IPS-NIHi7 (cell line): ENCODE data around the gene MRPS34.

ENCODE experiments used
- DNase-seq: peaks from one replicate; pipeline ENCODE4 v3.0.0; 2012; ENCODE audit warnings: mixed read lengths; ENCODE audit errors: extremely low spot score

The MRPS34 gene

GRCh38 chr16:1770328-1771187, 2.4 kb downstream of the MRPS34 start:
- no peak for DNase-seq

- DNase-seq, result no peak
These were observed 3.3 kb downstream of the MRPS34 start for GRCh38 chr16:1769402-1770300.

DNA sequence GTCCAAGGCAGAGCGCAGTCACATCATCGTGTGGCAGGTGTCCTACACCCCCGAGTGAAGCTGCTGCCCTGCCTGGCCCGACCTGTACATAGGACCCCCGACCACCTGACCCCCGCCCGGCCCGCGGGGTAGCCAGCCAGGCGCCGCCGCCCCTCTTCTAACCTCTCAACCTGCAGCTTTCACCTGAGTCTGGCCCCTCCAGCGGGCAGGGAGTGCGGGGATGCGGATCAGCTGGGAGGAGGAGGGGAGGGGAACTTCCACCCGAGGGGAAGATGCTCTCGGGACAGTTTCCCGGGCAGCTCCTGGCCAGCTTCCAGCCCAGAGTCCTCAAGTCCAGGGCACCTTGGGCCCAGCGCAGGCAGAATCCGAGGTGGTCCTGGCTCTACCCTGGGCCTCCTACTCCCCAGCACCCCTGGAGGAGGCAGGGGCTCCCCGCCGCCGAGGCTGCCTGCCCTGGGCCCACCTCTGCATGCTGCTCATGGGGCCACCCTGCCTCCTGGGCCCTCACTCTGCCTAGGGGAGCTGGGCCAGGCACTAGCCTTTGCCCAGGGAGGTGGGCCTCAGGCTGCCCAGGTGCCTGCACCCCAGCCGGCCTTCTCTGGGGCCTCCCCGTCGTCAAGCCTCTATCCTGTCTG, 4.0 kb downstream of the MRPS34 start:
- DNase-seq, result no peak

DNA sequence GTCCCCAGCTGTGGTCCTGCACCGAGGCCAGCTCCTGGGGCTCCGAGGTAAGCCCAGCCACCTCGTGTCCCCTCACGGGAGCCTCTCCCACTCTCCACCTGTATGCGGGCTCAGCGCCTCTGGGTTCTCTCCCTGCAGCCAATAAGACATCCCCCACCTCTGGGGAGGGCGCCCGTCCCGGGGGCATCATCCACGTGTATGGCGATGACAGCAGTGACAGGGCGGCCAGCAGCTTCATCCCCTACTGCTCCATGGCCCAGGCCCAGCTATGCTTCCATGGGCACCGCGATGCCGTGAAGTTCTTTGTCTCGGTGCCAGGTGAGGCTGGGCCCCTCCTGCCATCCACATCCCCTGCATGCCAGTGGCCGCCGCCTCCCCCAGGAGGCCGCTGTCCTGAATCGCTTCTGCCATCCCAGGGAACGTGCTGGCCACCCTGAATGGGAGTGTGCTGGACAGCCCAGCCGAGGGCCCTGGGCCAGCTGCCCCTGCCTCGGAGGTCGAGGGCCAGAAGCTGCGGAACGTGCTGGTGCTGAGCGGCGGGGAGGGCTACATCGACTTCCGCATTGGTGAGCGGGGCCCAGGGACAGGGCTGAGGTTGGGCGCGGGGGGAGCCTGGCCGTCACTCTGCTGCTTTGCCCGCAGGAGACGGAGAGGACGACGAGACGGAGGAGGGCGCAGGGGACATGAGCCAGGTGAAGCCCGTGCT, 4.7 kb downstream of the MRPS34 start:
- no peak for DNase-seq

GRCh38 chr16:1767116-1767994, 5.6 kb downstream of the MRPS34 start:
- DNase-seq, result no peak

DNA sequence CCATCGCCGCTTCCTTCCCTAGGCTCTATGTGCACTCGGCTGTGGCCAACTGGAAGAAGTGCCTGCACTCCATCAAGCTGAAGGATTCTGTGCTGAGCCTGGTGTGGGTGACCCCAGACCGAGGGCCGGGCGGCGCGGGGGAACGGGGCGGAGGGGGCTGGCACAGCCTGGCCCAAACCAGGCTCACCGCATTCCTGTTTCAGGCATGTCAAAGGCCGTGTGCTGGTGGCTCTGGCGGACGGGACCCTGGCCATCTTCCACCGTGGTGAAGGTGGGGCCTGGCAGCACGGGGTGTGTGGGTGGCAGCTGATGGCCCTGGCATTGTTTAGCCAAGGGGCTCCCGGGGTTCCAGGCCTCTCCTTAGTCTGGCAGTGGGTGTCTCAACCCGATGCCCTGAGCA, 6.2 kb downstream of the MRPS34 start:
- DNase-seq, result no peak

- DNase-seq, result no peak
These were observed 6.7 kb downstream of the MRPS34 start for GRCh38 chr16:1766231-1766630.

DNA sequence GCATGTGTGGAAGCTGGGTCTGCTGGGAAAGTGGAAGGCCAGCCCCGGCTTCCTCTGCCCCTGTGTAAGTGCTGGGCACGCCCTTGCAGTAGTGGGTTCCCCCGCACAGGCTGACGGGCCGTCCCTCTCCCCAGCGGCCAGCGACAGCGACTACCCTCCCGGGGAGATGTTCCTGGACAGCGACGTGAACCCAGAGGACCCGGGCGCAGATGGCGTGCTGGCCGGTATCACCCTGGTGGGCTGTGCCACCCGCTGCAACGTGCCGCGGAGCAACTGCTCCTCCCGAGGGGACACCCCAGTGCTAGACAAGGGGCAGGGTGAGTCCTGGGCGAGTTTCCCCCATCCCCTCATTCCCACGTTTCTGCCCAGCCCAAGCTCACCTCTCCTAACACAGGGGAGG, 7.1 kb downstream of the MRPS34 start:
- DNase-seq, result no peak

- no peak for DNase-seq
These were observed 8.0 kb downstream of the MRPS34 start for GRCh38 chr16:1764971-1765370.

DNA sequence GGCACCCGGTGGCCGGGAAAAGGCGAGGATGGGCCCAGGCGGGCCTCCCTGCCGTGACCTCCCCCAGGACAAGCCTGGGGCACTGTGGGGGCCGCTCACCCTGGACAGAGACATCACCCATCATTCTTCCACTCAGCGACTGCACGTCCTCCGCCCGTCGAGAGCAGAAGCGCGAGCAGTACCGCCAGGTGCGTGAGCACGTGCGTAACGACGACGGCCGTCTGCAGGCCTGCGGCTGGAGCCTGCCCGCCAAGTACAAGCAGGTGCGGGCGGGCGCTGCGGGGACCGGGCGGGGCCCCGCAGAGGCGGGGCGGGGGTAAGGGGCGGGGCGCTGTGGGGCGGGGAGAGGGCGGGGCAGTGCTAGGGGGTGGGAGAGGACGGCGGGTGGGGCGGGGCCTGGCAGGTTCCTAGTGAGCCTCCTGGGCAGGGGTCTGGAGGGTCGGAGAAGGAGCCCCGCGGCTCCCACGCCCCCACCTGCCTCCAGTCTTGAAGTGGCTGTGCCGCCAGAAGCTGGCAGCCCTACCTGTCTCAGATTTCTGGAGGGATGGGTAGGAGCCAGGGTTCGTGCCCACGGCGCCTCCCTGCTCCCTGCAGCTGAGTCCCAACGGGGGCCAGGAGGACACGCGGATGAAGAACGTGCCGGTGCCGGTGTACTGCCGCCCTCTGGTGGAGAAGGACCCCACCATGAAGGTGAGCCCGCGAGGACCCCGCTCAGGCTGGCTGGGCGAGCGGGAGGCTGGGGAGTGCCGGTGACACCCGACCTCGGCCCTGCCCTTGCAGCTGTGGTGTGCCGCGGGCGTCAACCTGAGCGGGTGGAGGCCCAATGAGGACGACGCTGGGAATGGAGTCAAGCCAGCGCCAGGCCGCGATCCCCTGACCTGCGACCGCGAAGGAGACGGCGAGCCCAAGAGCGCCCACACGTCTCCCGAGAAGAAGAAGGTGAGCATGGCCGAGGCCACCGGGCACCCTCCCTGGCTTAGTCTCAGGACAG, 9.1 kb downstream of the MRPS34 start:
- peak; percentile 94 for DNase-seq

GRCh38 chr16:1762879-1763520, 9.9 kb downstream of the MRPS34 start:
- DNase-seq, result no peak

DNA sequence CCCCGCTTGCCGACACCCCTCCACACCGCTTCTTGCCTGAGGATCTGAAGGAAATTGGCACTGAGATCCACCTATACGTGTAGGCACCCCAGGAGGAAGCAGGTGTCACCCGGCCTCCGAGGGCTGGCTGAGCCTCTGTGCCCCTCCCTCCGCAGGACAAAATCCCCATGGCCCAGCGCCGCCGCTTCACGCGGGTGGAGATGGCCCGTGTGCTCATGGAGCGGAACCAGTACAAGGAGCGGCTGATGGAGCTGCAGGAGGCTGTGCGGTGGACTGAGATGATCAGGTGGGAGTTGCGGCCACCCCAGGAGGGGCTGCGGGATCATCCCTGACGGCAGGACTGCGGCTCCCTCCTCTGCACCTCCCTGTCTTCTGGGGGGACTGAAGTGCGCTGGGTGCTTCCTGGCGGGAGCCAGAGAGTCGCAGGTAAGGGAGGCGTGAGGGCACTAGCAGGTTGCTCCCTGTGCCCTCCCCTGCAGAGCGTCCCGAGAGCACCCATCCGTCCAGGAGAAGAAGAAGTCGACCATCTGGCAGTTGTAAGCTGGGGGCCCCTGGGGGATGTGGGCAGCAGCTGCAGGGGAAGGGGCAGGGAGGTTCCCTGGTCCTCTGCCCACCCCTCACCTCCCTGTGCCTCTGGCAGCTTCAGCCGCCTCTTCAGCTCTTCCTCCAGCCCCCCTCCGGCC, 10.6 kb downstream of the MRPS34 start:
- DNase-seq, result no peak

GRCh38 chr16:1761751-1762150, 11.2 kb downstream of the MRPS34 start:
- no peak for DNase-seq

GRCh38 chr16:1760911-1761310, 12.0 kb downstream of the MRPS34 start:
- DNase-seq, result no peak

GRCh38 chr16:1759511-1759910, 13.4 kb downstream of the MRPS34 start:
- no peak for DNase-seq

DNA sequence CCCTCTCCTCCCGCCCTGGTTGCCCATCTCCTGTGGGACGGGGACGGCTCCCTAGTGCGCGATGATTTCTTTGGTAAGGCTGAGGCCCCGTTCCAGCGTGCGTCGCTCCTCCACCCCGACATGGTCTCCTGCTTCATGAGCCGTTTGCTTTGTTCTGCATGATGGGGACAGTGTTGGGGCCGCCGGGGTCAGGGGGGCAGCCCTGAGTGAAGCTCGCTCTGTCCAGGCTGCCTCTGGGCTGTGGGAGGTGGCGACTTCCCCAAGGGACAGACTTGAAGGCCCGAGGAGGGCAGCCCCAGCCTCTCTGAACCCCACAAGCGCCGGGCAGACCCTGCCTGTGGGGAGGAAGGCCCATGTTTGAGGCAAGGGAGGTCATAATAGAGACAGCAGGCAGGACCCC, 14.0 kb downstream of the MRPS34 start:
- no peak for DNase-seq

DNA sequence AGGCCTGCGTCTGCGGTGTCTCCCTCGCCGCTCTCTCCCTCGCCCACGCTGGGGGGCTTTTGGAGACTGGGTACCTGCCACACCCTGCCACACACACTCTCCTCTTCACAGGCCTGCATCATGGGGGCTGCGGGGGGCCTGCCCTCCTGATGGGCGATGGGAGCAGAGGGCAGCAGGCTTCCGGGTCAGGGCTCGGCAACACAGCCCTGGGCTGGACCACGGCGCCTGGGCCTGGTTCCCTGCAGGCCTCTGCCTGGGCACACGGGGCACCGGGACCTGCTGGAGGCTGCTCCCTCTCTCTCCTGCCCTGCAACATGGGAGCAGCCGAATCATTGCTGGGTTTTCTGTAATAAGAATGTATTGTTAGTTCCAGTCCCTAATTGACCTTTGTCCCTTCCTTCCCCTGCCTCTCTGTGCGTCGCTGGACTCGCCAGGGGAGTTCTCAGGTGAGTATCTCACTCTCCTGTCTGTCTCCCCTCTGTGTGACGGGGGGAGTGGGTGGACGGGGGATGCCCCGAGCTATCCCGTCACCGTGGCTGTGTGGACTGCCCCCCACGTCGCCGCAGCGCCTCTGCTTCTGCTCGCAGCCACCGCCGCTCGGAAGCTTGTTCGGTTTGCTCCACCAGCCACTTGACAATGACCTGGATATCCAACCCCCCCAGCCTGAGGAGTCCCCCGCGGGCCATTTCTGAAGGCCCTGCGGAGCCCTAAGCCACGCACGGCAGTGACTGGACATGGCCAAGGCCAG, 15.0 kb downstream of the MRPS34 start:
- no peak for DNase-seq

- DNase-seq, result no peak
These were observed 18.7 kb downstream of the MRPS34 start for GRCh38 chr16:1754204-1754603.
